Measurements from ENCODE around the gene RPRM. TPM values are rescaled to one million over a fixed set of nuclear protein-coding genes. Genes with fewer than 3 reads are reported as not detected.
"Not testable (repeated sequence)": the region's sequence is repeated elsewhere in the genome, so short reads cannot be mapped to it uniquely, and the experiment has no call there.

Gene RPRM
- not detected in 2 replicates for total RNA-seq (2014; rRNA removed; shearing (Covaris generic))

DNA sequence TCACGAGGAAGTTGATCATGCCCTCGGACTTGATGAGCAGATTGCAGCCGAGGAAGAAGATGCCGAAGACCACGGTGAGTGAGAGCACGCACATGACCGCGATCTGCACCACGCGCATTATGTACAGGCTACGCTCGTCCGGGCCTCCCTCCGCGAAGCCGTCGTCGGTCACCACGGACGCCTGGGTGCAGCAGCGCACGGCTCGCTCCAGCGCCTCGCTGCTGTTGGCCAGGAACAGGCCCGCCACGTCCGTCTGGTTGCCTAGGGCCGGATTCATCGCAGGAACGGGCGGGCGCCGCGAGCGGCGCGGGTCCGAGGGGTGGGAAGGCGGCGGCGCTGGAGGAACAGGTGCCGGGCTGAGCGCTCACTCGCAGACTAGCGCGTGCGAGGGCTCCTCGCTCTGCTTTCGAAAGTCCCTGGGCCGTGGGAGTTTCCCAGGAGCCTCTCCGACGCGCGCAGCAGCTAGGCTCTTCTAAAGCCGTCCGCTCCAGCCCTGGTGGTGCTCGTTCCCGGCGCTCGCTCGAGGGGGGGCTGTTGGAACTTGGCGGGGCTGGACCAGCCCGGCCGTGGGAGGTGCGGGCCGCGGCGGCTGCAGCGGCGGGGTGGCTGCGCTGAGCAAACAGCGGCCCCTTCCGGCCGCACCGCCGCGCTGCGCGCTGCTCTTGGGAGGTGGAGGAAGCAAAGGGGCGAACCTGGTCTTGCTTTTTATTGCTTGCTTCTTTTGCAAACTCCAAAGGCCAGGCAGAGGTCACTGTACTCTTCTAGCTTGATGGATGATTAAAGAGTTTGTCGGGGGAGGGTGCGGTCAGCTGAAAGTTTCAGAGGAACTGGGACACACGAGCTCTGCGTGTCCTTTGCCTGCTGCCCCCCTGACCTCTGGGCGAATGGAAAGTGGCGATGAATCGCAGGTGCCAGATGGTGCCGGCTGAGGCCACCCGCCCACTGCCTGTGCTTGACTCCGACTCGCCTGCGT, at the start of gene RPRM:
RPRM (minus strand) TSS at position 474 of the 973 bp plus-strand sequence; CDS start at position 277, 197 bp downstream.
- Histone ChIP-seq H3K4me3 (peak within 1 kb of the TSS; percentile 22), H3K9me3 (replicated peaks) (no peaks in the 10 kb centered on the region; the same call in 1 of the 2 replicates), H3K36me3 (no peaks in the 10 kb centered on the region), H3K27me3 (replicated peaks) (peaks cover 41% of the 10 kb centered on the region), H3K4me1 (replicated peaks) (peaks cover 11% of the 10 kb centered on the region), H3K27ac (no peak within 1 kb of the TSS)
- peak; percentile 52 to 57 for DNase-seq (ENCODE audit: low read depth in 1 of 2, low spot score in 2 of 2)

DNA sequence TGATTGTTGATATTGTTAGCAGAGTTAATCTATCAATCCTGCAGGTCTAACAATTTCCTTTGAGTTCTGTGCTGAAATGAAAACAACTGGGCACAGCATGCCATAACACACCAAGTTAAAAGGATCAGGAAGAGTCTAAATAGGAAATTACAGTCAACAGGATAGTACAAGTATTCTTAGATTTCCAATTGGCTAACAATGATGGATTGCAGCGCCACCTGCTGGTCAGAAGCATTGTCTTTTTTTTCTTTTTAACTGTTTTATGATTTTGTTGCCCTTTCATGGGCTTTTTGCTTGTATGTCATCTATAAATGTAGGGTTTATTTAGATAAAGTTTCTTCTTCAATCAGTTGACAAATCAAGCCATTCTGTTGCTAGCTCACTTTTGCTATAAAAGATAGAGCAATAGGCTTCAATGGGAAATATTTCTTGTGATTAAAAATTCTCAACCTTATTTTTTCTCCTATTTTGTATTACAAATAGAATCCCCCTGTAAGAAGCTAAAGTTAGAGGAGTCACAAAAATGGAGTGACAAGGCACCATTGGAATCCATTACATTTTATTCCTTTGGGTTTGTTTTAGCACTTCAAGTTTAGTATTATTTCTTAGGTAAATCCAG, 40.8 kb upstream of the RPRM start:
- DNase-seq (ENCODE audit: low read depth in 1 of 2, low spot score in 2 of 2): peak in 1 of 2 experiments; percentile 32
- Histone ChIP-seq H3K27me3 (replicated peaks) (no peaks in the 10 kb centered on the region), H3K36me3 (no peaks in the 10 kb centered on the region), H3K4me3 (no peak overlapping the region), H3K9me3 (replicated peaks) (no peaks in the 10 kb centered on the region), H3K27ac (no peak overlapping the region), H3K4me1 (replicated peaks) (no peaks in the 10 kb centered on the region)

DNA sequence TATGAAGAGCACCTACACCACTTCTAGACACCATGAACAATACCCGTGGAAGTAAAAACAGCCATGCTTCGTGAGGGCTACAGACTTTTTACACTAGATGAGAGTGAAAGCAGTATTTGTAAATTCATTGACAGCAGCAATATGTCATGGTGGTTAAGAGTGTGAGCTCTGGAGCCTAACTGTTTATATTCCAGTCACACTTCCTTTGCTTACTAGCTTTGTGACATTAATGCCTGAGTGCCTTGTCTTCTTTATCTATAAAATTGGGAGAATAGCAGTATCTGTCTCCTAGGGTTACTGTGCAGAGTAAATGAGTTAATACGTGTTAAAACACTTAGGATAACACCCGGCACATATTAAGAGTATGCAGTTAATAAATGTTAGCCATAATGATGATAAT, 33.8 kb upstream of the RPRM start:
- no peak overlapping the region for H3K27ac ChIP-seq

DNA sequence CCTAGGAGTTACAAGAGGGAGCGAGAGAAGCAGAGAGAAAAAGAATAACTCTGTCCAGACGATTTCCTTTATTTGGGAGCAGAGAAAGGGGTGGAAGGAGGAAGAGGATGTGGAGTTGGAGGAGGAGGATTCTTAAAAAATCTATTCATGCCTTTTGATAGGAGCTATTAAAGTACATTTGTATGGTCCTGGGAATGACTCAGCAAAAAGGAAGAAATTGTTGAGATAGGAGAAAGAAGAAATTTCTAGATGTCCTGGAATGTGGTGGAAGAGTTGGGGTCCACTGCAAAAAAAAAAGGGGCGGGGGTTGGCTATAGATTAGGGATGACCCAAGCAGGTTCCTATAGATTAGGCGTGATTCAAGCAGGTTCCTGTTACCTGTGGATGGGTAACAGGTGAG, 32.4 kb upstream of the RPRM start:
- Histone ChIP-seq H3K36me3 (no peaks in the 10 kb centered on the region), H3K4me3 (no peak overlapping the region), H3K4me1 (replicated peaks) (no peaks in the 10 kb centered on the region), H3K9me3 (replicated peaks) (no peaks in the 10 kb centered on the region; the same call in 1 of the 2 replicates), H3K27ac (no peak overlapping the region), H3K27me3 (replicated peaks) (no peaks in the 10 kb centered on the region)
- no peak for DNase-seq (ENCODE audit: low read depth in 1 of 2, low spot score in 2 of 2)

More for the DNA sequence above, 33.8 kb upstream of the RPRM start:
- Histone ChIP-seq H3K9me3 (replicated peaks) (no peaks in the 10 kb centered on the region; the same call in 1 of the 2 replicates), H3K27me3 (replicated peaks) (no peaks in the 10 kb centered on the region), H3K4me1 (replicated peaks) (no peaks in the 10 kb centered on the region), H3K36me3 (no peaks in the 10 kb centered on the region), H3K4me3 (no peak overlapping the region)
- no peak for DNase-seq (ENCODE audit: low read depth in 1 of 2, low spot score in 2 of 2)

DNA sequence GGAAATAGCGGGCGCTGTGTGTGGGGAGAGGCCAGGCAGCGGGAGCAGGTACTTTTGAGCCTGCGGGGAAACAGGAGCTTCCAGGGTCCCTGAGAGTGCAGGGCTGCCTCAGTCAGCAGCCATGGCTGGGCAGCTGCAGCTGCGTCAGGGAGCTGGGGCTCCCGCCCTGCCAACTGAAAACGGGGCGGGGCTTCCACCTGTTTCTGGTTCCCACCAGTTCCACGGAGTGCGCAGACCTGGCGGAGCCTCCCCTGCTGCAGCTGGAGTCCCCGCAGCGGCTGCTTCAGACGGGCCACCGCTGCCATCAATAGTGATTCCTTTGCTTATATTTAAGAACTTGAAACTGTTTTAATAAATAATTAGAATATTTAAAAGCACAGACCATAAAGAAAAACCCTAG, 30.6 kb upstream of the RPRM start:
- Histone ChIP-seq H3K9me3 (replicated peaks) (no peaks in the 10 kb centered on the region; the same call in 1 of the 2 replicates), H3K36me3 (no peaks in the 10 kb centered on the region), H3K27ac (no peak overlapping the region), H3K4me3 (no peak overlapping the region), H3K4me1 (replicated peaks) (no peaks in the 10 kb centered on the region), H3K27me3 (replicated peaks) (no peaks in the 10 kb centered on the region)
- DNase-seq (ENCODE audit: low read depth in 1 of 2, low spot score in 2 of 2): no peak

DNA sequence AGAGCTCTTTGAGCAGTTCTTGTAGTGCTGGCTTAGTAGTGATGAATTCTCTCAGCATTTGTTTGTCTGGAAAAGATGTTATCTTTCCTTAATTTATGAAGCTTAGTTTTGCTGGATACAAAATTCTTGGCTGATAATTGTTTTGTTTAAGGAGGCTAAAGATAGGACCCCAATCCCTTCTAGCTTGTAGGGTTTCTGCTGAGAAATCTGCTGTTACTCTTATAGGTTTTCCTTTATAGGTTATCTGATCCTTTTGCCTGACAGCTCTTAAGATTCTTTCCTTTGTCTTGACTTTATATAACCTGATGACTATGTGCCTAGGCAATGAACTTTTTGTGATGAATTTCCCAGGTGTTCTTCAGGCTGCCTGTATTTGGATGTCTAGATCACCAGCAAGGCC, 27.9 kb upstream of the RPRM start:
- not testable (repeated sequence) for DNase-seq (ENCODE audit: low read depth in 1 of 2, low spot score in 2 of 2); H3K27ac ChIP-seq; H3K4me3 ChIP-seq; H3K9me3 ChIP-seq (replicated peaks); H3K36me3 ChIP-seq; H3K27me3 ChIP-seq (replicated peaks); H3K4me1 ChIP-seq (replicated peaks)

DNA sequence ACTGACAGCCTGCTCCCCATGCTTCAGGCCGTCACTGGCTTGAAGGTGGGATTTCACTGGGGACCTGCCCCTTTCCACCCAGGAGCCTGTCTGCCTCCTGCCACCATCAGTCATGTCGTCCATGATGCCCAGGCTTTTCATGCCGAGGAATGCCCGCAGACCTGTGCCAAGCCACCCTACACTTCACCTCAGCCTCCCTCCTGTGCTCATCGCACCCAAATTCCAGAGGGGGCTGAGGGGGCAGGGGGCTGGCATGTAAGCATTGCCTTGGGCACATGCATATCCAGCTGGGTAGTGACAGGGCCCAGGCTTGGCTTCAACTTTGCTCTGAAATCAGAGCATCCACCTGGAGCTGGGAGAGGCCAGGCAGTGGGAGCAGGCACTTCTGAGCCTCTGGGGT, 20.9 kb upstream of the RPRM start:
- no peak overlapping the region for H3K27ac ChIP-seq

DNA sequence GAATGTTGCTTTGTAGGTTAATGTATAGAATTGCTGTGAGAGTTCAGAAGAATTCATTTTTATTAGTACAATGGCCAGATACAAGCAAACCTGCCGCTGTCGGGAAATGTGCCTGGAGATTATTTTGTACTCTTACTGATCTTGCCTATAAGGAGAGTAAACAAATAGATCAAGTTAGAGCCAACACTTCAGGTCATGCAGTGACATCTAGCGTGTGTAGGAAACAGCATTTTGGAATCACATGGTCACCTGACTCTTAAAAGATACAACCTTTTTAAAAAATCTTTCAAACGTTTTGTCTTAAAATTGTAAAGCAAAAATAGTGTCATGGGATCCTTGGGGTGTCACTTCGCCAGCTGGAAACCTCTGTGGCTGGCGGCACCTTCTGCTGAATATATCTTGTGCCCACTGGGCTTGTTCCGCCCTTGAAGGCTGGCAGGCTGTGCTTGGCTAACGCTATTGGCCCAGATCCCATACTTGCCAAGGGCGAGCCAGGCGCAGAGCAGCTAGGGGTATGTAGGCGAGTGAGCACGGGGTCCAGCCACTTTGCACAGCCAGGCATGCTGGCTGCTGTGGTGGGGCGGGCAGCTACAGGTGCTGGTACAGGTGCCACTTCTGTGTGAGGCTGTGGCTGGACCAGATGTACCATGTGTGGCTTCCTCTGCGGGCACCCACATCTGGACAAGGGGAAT, 19.5 kb upstream of the RPRM start:
- H3K27ac ChIP-seq: no peak overlapping the region
- no peaks in the 10 kb centered on the region for H3K27me3 ChIP-seq (replicated peaks)
- no peak for DNase-seq (ENCODE audit: low read depth in 1 of 2, low spot score in 2 of 2)
- no peaks in the 10 kb centered on the region for H3K36me3 ChIP-seq
- no peaks in the 10 kb centered on the region for H3K9me3 ChIP-seq (replicated peaks)
- H3K4me1 ChIP-seq (replicated peaks): no peaks in the 10 kb centered on the region
- no peak overlapping the region for H3K4me3 ChIP-seq

More for the DNA sequence above, 20.9 kb upstream of the RPRM start:
- Histone ChIP-seq H3K4me3 (no peak overlapping the region), H3K9me3 (replicated peaks) (no peaks in the 10 kb centered on the region), H3K4me1 (replicated peaks) (no peaks in the 10 kb centered on the region), H3K27me3 (replicated peaks) (no peaks in the 10 kb centered on the region), H3K36me3 (no peaks in the 10 kb centered on the region)
- DNase-seq (ENCODE audit: low read depth in 1 of 2, low spot score in 2 of 2): no peak

DNA sequence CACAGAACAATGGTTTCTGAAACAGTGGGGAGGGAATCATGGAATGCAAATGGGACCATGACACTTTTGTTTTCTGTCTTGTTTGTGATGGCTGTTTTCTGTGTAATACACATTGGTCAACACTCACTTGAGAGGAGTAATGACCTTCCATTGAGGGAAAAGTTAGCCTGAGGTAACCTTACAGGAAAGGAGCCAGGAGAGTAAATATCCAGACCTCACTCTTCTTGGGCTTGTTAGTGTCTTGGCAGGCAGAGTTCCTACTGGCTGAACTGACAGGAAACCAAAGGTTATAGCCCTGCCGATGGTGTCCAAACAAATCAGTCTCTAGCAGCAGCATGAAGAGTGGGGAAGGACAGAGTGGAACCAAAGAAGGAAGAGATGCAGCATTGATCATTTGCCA, 17.2 kb upstream of the RPRM start:
- Histone ChIP-seq H3K36me3 (no peaks in the 10 kb centered on the region), H3K4me1 (replicated peaks) (no peaks in the 10 kb centered on the region), H3K4me3 (no peak overlapping the region), H3K9me3 (replicated peaks) (no peaks in the 10 kb centered on the region), H3K27ac (no peak overlapping the region), H3K27me3 (replicated peaks) (no peaks in the 10 kb centered on the region)
- no peak for DNase-seq (ENCODE audit: low read depth in 1 of 2, low spot score in 2 of 2)

DNA sequence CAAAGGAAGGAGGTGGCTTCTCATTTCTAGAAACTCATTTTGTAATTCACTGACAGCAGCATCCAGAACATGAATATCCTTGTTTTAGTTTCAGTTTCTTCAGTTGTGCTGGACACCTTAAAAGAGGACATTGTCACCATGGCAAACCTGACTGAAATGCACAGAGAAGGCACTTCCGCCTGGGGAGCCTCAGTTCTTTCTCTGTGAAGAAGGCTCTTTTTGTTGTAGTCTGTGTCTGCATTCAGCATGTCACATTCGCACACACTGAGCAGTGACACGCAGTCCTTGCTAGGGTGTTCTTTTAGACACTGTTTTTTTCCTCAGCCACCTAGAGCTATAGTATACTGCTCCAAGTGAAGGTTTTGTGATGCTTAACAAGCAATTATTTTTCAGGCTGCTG, 9.5 kb upstream of the RPRM start:
- Histone ChIP-seq H3K36me3 (no peaks in the 10 kb centered on the region), H3K4me3 (no peak overlapping the region), H3K27ac (no peak overlapping the region), H3K9me3 (replicated peaks) (no peaks in the 10 kb centered on the region), H3K4me1 (replicated peaks) (no peaks in the 10 kb centered on the region), H3K27me3 (replicated peaks) (no peaks in the 10 kb centered on the region)
- DNase-seq (ENCODE audit: low read depth in 1 of 2, low spot score in 2 of 2): no peak

DNA sequence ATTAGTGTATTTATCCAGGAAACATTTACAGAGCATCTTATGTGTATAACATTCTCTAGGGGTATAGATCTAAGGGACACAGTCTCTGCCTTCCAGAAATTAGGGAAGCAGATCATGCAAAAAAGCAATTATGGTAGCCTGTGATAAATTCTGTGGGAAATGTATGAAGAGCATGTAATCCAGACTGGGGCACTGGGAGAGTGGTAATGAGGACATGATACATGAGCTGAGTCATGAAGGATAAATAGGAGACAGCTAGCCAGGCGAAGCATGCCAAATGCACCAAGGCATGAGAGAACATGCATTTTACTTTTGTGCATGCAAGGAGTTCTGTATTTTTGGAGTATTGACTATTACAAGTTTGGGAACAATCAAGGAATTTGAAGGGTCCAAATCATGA, 8.9 kb upstream of the RPRM start:
- no peak for DNase-seq (ENCODE audit: low read depth in 1 of 2, low spot score in 2 of 2)
- no peaks in the 10 kb centered on the region for H3K9me3 ChIP-seq (replicated peaks)
- H3K36me3 ChIP-seq: no peaks in the 10 kb centered on the region
- H3K27ac ChIP-seq: no peak overlapping the region
- no peaks in the 10 kb centered on the region for H3K4me1 ChIP-seq (replicated peaks)
- H3K4me3 ChIP-seq: no peak overlapping the region
- no peaks in the 10 kb centered on the region for H3K27me3 ChIP-seq (replicated peaks)

DNA sequence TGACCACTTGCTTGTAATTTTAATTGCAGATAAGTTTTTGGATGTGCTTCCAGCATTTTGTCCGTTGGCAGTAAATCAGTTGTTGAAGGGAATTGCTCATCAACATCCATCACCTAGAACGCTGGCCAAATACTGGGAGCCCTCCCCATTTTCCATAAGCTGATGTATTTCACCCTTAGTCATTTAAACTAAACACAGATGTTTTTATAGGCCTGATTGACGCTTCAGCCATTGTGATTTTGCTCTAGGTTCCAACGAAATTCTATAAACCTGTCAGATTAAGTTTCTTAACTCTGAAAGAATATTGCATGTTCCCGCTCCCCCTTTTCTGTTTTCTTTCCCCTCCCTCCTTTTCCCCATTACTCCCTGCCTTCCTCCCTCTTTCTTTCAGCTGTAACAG, 1.0 kb upstream of the RPRM start:
- no peak for DNase-seq (ENCODE audit: low read depth in 1 of 2, low spot score in 2 of 2)
- peaks cover 41% of the 10 kb centered on the region for H3K27me3 ChIP-seq (replicated peaks)

DNA sequence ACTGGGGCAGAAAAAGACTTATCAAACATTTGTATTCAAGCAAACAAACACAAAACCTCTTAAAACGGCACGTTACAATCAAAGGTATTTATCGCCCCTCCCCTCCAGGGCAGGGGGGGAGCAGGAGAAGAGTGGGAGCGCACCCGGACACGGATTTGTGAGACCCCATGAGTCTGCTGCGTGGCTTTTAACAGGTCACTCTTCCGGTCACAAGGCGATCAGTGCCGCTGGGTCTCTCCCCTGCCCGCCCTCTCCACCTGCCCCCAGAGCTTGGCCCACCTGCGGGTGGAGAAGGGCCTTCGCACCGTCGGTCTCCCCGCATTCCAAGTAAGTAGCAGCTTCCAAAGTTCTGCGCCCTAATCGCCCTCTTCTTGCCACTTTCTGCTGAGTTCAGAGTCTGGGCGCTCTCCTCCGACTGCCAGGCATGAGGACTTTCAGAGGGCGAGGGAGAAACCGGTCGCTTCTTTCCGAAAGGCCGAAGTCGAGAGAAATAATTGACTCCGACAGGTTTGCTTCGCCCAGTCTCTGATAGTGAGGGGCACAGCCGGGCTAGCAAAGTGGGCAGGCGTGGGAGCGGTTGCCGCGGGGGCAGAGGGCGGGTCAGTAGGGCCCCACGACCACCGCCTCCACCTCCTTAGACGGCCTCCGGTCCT, 800 bp downstream of the RPRM start:
- DNase-seq (ENCODE audit: low read depth in 1 of 2, low spot score in 2 of 2): no peak
- Histone ChIP-seq H3K4me3 (no peak overlapping the region), H3K27me3 (replicated peaks) (peaks cover 41% of the 10 kb centered on the region)

More for the DNA sequence above, 1.0 kb upstream of the RPRM start:
- Histone ChIP-seq H3K36me3 (no peaks in the 10 kb centered on the region), H3K9me3 (replicated peaks) (no peaks in the 10 kb centered on the region; the same call in 1 of the 2 replicates), H3K4me1 (replicated peaks) (peaks cover 11% of the 10 kb centered on the region), H3K27ac (no peak overlapping the region), H3K4me3 (no peak overlapping the region)

More for the DNA sequence above, 800 bp downstream of the RPRM start:
- H3K9me3 ChIP-seq (replicated peaks): no peaks in the 10 kb centered on the region; the same call in 1 of the 2 replicates
- no peak overlapping the region for H3K27ac ChIP-seq
- no peaks in the 10 kb centered on the region for H3K36me3 ChIP-seq
- H3K4me1 ChIP-seq (replicated peaks): peaks cover 11% of the 10 kb centered on the region
